Measurements from ENCODE around the gene TK1.
"Not testable (repeated sequence)": the region's sequence is repeated elsewhere in the genome, so short reads cannot be mapped to it uniquely, and the experiment has no call there.

- not testable (repeated sequence) for TF ChIP-seq CTCF (IDR thresholded peaks at IDR 0.05; ENCODE audit: low read depth, low read length); POLR2A (IDR thresholded peaks at IDR 0.05; ENCODE audit: extremely low read depth, insufficient read length)
These were observed 48.2 kb upstream of the TK1 start for GRCh38 chr17:78235022-78235421.

All from NB4 (cell line).